ENCODE data around the gene ANKRD18A.
"Not testable (repeated sequence)": the region's sequence is repeated elsewhere in the genome, so short reads cannot be mapped to it uniquely, and the experiment has no call there.

ANKRD18A gene

GRCh38 chr9:38622951-38623350, 2.6 kb upstream of the ANKRD18A start:
- no peak for DNase-seq

DNA sequence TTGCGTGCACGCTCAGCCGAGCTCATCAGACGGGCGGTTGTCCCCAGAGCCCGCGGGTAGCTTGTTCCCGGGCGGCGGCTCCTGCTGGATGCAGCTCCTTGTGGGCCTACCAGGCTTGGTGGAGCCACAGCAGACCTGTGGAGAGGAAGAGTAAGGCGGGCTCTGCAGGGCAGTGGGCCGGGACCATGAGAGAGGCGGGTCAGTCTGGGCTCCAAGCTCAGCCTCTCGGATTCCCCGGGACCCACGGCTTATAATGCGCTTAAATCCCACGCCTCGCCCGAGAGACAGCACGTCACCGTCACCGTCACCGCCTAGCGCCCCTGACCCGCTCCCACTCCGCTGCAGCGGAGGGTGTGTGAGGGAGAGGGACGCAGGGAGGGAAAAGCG, 1.9 kb upstream of the ANKRD18A start:
- no peak for DNase-seq

- DNase-seq, result no peak
Observed at GRCh38 chr9:38621434-38622287, 1.3 kb upstream of the ANKRD18A start.

- no peak for DNase-seq
Observed at GRCh38 chr9:38619556-38620447, 594 bp downstream of the ANKRD18A start.

DNA sequence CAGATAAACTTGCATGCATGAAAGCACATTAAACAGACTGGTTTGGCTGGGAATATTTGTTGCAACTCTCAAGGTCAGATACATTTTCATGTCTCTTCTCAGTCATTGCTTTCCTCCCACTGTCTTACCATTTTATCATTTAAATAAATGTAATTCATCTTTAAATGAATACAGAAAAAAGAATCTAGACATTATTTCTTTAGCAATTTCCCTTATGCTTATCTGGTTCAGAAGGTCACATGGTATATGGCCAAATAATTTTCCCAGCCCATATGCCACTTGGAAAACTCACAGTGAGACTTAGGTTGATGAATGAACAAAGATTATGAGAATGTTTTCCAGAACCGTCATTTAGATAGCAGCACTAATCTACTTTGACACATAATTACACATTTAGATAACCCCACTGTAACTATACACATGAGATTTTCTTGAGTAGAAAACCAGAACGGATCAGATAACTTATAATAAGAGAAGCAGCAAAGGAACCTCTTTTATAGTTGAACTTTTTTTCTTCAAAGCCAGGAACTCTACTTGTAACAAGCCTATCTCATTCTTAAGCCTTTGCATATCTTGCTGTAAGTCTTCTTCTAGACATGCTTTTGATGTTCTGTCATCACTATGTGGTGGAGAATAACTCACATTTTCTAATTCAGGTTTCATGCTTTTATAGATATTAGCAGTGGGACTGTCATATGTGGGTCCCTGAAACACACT, 22.2 kb downstream of the ANKRD18A start:
- DNase-seq, result not testable (repeated sequence)

DNA sequence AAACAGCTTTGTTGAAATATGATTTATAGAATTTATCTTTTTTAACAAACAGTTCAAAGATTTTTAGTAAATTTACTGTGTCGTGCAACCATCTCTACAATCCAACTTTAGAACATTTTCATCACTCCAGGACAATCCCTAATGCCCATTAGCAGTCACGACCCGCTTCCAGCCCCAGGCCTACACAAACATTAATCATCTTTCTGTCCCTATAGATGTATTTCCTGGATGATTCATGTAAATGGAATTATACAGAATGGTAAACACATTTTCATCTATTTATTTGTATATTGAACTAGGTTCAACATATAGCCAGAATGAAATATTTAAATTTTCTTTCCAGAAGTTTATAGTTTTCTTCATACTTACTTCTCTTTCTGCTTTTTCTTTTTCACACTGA, 25.3 kb downstream of the ANKRD18A start:
- DNase-seq, result not testable (repeated sequence)

- DNase-seq, result not testable (repeated sequence)
Observed at GRCh38 chr9:38591346-38592063, 28.9 kb downstream of the ANKRD18A start.

DNA sequence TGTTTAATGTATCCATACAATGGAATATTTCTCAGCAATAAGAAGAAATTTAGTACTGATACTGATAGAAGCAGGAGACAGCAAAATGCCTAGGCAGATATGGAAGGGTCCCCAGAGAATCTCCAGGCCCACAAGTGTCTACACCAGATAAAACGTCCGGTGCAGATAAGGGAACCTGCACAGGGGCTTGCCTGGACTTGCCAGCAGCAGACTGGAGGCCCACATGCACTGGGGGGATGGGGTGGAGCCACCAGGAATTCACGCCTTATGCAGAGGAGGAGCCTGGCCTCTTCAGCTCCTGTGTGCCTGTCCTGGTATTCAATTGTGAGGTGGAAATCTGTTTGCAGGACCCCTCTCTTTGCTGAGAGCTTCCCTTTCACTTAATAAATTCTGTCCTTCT, 36.6 kb downstream of the ANKRD18A start:
- not testable (repeated sequence) for DNase-seq

DNA sequence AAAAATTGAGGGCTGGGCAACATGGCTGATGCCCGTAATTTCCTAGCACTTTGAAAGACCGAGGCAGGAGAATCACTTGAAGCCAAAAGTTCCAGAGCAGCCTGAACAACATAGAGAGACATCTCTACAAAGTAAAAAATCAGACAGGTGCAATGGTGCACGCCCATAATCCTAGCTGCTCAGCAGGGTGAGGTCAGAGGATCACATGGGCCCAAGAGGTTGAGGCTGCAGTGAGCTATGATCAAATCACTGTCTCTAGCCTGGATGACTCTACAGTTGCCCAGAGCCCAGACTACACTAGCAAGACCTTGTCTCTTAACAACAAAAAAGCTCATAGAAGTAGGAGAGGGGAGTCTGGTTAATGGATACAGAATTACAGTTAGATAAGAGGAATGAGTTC, 40.3 kb downstream of the ANKRD18A start:
- not testable (repeated sequence) for DNase-seq

GRCh38 chr9:38576181-38576580, 44.2 kb downstream of the ANKRD18A start:
- DNase-seq, result not testable (repeated sequence)

DNA sequence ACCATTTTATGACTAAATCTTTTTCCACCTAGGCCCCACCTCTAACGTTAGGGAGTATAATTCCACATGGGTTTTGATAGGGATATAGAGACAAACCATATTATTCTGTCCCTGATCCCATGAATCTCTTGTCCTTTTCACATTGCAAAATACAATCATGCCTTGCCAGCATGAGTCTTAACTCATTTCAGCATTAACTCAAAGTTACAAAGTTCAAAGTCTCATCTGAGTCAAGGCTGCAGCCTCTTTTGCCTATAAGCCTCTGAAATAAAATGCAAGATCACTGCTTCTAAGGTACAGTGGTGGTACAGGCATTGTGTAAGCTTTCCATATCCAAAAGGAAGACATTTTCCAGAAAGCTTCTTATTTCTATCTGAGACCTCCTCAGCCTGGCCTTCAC, 54.3 kb downstream of the ANKRD18A start:
- DNase-seq, result not testable (repeated sequence)

GRCh38 chr9:38565178-38565577, 55.2 kb downstream of the ANKRD18A start:
- DNase-seq, result not testable (repeated sequence)

DNA sequence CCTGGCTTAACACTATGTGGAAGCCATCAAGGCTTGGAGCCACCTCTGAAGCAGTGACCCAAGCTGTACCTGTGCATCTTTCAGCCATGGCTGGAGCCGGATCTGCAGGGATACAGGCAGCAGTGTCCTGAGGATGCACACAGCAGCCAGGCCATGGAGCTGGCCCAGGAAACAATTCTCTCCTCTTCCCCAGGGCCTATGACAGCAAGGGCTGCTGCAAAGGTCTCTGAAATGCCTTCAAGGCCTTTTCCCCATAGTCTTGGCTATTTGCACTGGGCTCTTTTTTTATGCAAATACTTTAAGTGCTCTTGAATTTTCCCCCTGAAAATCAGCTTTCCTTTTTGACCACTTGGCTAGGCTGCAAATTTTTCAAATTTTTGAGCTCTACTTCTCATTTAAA, 56.5 kb downstream of the ANKRD18A start:
- not testable (repeated sequence) for DNase-seq

DNA sequence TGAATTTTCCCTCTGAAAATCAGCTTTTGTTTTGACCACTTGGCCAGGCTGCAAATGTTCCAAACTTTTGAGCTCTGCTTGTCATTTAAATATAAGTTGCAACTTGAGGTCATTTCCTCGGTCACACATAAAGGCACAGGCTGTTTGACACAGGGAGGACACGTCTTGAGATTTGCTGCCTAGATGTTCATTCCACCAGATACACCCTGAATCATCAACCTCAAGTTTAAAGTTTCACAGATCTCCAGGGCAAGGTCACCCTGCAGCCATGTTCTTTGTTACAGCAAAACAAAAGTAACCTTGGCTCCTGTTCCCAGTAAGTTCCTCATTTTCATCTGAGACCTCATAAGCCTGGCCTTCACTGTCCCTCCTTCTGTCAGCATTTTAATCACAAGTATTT, 59.3 kb downstream of the ANKRD18A start:
- DNase-seq, result not testable (repeated sequence)

GRCh38 chr9:38559172-38559571, 61.2 kb downstream of the ANKRD18A start:
- DNase-seq, result not testable (repeated sequence)

- DNase-seq, result not testable (repeated sequence)
Observed at GRCh38 chr9:38557746-38558145, 62.6 kb downstream of the ANKRD18A start.

DNA sequence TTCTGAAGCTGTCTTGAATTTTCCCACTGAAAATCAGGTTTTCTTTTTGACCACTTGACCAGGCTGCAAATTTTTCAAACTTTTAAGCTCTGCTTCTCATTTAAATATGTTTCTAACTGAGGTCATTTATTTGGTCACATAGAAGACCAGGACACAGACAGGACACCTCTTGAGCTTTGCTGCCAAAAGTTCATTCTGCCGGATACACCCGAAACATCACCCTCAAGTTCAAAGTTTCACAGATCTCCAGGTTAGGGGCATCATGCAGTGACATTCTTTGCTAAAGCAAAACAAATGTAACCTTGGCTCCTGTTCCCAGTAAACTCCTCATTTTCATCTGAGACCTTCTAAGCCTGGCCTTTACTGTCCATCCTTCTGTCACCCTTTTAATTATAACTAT, 65.4 kb downstream of the ANKRD18A start:
- DNase-seq, result not testable (repeated sequence)

- not testable (repeated sequence) for DNase-seq
Observed at GRCh38 chr9:38553019-38553418, 67.4 kb downstream of the ANKRD18A start.

DNA sequence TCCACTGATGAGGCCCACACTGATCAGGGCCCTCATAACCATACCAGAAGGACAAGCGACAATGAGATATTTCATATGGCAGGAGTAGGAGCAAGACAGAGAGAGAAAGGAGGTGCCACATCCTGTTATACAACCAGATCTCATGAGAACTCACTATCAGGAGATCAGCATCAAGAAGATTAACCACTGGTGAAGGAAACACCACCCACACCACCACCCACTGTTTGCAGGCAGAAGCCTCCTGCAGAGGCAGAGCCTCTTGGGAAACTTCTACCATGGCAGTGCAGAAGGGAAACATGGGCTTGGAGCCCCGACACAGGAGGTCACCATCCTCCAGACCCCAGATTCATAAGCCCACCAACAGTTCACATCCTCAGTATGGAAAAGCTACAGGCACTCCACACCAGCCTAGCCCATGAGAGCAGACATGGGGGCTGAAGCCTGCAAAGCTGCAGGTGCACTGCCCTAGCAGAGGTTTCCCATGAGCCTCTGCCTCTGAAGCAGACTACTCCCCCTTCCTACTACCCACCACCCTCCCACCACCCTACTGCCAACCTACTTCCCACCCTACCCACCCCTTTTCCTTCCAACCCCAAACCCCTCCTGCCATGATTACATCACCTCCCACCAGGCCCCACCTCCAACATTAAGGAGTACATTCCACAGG, 73.8 kb downstream of the ANKRD18A start:
- DNase-seq, result not testable (repeated sequence)

DNA sequence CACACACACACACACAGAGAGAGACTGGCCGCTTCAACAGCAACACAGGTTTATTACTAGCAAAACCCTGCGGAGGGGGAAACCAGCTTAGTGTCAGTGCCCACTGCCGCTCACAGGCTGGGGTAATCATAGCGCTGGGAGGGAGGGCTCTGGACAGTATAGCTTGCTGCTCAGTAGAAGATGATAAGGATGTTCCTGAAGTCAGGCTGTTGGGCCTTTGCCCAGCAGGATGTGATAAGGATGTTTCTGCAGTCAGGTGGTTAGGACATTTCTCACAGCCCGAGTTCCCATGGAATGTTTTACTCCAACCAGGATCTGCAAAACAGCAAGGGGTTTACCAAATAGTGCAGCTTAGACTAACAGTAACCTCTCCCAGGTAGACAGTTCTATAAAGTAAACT, 79.9 kb downstream of the ANKRD18A start:
- not testable (repeated sequence) for DNase-seq

DNA sequence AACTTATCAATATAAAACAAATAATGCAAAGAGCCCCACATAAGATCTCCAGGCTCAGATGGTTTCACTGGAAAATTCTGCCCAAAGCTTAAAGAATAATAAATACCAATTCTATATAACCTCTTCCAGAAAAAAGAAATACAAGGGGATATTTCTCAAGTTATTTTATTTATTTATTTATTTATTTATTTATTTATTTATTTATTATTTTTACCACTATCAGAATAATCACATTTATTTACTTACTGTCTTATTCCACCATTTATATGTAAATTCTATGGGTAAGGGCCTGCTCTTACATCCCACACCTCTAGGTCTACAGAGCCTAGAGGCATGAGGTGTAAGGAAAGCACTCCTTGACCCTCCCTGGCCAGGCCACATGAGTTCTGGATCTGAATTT, 91.1 kb downstream of the ANKRD18A start:
- no peak for DNase-seq

- no peak for DNase-seq
Observed at GRCh38 chr9:38527503-38527902, 92.9 kb downstream of the ANKRD18A start.
